ENCODE results near the gene RNASE8.

Gene RNASE8

GRCh38 chr14:21053184-21054122 lies 4.2 kb upstream of the RNASE8 start:
- DNase-seq (ENCODE audit: low spot score) = no peak

DNA sequence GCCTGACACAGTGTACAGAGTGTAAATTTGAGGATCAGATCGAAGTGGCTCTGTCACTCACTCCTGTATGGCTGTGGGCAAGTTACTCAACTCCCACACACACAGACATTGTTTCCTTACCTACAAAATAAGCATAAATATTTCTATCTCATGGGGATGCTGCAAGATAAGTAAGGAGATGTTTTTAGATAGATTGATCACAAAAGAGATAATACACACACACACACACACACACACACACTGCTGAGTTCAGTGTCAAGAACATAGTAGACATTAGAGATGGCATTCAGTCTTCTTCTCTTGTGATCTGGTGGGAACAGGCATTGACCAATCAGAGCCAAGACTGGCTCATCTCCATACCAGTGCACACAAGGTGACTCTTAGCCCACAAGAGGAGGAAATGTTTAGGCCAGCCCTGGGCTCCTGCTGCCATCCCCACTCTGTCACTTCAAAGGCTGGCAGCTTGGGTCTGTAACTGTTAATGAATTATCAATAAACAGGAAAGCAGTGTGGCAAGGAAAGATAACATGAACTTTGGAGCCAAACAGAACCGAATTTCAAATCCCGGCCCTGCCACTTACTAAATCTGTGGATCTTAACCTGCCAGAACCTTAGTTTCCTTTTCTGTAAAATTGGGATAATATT lies 3.4 kb upstream of the RNASE8 start:
- DNase-seq (ENCODE audit: low spot score) = no peak

DNA sequence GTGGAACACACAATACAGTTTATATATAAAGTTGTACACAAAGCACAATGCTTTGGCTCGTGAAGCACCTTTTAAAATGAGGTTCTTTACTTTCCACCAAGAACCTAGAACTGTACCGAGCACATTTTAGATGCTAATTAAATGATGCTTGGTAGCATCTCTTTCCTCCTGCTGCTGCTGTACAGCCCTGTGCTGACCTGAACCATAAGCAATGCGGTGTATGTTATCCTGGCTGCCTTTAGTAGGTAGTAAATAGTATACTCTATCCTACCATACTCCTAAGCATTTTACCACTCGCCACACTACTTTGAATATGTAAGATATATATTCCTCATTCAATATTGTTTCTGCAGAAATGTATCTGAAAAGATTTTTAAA lies 2.9 kb upstream of the RNASE8 start:
- no peak for DNase-seq (ENCODE audit: low spot score)

DNA sequence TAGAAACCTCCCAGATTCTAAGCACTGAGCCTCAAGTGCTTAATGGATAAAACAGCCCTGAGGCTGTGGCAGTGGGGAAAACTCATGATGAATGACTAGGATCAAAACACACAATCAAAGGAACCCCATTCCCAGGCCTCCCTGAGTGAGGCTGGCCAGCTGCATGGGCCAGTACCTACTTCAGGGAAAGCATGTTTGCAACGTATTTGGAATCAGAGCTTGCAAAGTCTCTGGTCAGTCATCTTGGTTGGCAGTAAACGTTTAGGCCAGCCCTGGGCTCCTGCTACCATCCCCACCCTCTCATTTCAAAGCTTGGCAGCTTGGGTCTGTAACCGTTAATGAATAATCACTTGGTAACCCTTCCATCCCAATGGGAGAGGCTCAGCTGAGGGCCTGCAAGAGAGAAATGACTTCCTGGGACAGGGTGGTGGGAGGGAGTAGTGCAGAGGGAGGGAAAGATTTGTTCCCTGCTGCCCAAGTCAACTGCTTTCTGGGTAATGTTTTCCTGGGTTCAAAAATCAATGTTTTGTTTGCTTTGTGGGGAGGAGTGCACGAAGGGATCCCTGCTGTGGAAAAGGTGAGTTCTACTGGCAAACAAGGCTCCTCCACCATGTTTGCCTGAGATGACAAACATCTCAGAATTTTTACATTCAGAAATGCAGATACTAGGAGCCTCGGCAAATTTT lies 2.0 kb upstream of the RNASE8 start:
- no peak for DNase-seq (ENCODE audit: low spot score)

DNA sequence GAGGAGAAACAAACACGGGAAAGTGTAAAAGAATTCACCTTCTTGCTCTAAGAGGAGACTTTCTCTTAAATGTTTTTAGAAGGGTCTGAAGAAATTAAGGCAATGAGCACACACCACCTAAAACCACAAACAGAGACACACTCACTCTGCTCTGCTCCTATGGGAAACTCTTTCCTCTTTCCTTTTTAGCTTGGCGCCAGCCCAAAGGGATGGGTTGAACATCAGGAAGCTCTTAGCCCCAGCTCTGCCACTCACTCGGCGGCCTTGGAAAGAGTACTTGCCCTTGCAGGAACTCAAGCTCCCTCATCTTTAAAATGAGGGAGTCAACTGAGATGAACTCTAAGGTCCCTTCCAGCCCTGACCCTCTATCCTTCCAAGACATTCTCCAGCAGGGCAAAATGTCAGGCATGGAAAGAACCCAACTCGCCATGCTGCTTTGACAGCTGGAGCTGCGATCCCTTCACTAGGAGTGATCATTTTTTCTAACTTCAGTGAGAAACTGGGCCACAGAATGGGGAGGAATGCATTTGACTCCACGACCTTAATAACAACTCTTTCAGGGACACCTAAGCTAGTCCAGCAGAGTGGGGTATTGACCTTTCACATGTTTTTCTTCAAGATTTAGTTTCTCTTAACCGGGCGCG lies 980 bp upstream of the RNASE8 start:
- DNase-seq (ENCODE audit: low spot score) = no peak

- no peak for DNase-seq (ENCODE audit: low spot score)
Measured at GRCh38 chr14:21058903-21059302, 1.3 kb downstream of the RNASE8 start.

GRCh38 chr14:21059842-21060613 lies 2.4 kb downstream of the RNASE8 start:
- DNase-seq (ENCODE audit: low spot score) = no peak

DNA sequence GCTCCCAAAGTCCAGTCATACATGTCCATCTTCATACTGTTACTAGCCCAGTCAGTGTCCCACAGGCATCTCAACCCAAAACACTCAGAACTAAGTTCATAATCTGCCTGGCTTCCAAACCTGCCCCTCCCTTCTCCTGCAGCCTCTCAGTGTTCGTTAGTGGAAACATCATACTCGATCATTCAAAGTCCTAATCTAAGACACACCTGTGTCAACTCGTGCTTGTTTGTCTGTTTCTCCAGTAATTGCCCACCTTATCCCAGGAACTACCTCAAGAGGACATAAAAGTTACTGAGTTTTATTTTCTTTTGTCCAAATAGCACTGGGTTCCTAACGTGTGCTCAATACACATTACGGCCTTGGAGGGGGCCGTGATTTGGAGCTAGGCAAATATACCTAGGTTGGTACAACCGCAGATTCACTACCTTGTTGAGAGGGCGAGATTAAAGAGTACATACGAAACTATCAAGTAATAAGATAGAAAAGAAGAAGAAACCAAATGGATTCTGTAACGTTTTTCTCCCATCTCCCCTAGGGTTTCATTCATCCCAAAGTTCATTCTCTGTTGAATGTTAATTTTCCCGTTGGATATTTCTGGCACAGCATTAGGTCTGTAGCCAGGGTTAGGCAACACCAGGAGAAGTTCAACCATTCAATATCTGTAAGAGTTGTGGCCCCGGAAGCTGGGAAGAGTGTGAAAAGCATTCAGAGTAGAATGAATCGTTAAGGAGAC lies 3.2 kb downstream of the RNASE8 start:
- DNase-seq (ENCODE audit: low spot score) = no peak

DNA sequence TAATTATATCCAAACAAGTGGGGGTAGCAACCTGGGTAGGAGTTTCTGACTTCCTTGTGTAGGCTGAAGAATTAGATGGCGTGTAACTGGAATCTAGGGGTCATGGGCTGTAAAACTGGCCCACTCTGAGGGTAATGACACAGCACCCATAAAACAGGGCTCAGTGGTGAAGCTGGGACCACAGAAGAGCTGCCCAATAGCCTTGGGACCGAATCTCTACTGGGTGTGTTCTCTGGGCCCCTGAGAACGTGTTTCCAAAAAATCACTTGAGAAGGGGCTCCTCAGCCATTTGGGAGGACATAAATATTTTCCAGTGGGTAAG lies 3.7 kb downstream of the RNASE8 start:
- no peak for DNase-seq (ENCODE audit: low spot score)

GRCh38 chr14:21063479-21063878 lies 5.9 kb downstream of the RNASE8 start:
- no peak for DNase-seq (ENCODE audit: low spot score)

DNA sequence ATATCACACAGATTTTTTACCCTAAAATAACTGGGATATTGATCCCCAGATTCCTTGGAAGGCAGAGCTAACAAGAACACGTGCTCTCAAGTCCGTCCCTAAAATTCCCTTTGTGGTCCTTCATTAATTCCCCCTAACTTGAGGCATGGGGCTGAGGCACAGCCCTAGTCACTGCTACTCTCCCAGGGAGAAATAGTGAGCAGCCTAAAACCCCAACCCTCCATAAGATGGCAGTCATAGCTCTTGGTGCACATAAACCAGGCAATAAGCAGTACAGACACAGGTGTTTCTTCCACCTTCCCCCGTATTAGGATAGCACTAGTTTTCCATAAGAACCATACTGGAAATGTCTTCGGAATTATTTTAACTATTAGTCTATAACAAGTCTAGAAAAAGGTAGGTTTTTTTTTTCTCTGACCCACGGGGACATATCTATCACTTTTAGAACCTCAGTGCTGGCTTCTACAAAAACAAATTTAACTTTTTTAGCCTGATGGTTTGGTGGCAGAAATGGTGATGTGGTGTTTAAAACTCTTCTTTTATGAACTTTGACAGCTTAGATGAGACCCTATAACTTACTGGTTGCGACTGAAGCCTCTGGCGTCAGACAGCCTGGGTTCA lies 9.4 kb downstream of the RNASE8 start:
- DNase-seq (ENCODE audit: low spot score) = no peak

DNA sequence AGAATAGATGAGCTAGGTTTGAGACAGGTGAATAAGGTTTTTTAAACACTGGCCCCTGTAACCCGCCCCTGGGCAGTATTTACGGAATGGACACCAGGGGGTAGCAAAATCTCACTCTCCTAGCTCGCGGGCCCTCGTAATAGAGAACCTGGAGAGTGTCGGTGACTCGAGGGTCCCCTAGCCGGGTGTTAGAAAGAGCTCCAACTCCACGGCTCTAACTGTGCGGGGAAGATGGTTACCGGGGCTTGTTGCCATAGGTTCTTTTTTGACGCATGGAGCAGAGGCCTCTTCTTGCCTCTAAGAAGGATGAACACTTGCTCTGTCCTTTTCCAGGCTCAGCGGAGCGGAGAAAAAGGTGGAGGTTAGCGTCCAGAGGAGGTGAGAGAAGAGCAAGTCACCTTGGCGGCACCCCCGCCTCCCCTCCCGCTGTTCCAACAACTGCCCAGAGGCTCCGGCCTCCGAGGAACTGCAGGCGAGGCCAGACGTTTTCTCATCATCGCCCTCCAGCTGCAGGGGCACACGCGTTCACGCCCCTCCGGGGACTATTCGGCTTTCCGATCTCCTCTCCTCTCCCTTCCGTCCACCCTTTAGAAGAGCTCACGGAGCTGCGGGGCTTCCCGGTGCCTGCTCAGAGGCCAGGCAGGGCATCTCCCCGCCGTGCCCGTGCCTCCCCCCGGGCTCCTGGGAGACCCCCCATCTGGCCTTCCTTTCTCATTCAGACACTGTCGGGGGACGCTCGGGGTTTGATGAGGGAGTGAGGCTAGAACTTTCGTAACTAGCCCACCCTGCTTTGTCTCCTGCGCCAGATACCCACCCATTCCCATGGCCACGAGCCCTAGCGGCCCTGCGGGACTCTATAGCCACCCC lies 11.1 kb downstream of the RNASE8 start:
- peak; percentile 28 for DNase-seq (ENCODE audit: low spot score)

DNA sequence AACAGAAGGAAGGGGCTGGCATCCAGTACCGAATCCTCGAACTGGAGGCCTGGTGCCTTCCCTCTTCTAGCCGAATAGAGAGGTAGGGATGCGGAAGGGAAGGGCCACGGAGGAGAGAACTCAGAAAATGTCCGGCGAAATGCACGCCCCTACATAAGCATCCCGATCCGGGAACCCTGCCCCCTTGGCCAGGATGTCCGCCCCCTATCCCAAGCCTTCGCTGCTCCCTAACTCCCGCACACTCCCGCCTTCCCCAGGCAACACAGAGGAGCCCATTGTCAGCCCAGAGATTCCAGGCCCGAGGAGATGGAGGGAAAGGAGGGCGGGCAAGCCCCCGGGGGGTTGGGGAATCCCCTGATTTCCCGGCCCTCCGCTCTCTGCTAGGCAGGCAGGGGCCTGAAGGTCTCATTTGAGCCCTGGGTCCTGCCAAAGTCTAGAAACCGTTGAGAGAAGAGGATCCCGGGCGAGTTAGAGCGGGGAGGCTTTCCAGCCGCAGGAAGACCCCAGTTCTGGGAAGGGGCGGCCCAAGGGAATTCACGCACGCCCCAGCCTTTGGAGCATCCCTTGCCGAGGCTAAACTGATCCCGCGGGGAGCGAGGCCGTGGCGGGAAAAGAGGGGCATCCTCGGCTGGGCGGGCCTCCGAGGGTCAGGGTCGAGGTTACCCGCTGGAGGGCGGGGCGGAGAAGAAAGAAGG lies 11.9 kb downstream of the RNASE8 start:
- DNase-seq (ENCODE audit: low spot score) = no peak

GRCh38 chr14:21070083-21070609 lies 12.5 kb downstream of the RNASE8 start, which contains the start of gene ARHGEF40:
Gene ARHGEF40, plus strand, starts transcription at chr14:21070304. Its CDS starts 93 bp downstream, at chr14:21070397.
- DNase-seq (ENCODE audit: low spot score) = no peak

DNA sequence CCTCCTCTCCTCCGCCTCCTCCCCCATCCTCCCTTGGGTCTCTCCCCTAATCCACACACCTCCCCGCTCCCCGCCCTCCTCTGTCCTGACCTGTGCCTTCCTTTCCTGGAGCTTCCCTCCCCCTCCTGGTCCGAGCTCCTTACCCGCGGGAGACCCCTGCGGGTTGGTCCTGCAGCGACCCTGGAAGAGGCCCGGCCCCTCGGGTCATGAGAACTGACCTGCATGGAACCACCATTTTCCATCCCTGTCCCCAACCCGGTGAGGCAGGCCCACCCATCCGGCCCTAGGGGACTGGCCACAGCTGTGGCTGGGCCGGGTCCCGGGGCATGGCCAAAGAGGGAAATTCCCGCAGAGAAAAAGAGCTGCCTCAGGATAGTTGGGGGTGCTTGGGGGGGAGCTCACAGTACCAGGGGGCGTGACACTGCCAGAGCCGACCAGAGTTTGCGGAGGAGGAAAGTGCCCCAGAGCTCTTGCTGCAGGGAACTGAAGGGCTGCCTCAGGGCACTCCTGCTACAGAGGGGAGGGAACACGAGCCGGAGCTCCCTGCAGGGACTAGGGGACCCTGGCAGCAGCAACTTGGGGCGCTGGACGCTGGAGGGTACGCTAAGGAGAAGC lies 13.1 kb downstream of the RNASE8 start:
- no peak for DNase-seq (ENCODE audit: low spot score)

- DNase-seq (ENCODE audit: low spot score) = no peak
Measured at GRCh38 chr14:21071225-21072030, 13.8 kb downstream of the RNASE8 start.

DNA sequence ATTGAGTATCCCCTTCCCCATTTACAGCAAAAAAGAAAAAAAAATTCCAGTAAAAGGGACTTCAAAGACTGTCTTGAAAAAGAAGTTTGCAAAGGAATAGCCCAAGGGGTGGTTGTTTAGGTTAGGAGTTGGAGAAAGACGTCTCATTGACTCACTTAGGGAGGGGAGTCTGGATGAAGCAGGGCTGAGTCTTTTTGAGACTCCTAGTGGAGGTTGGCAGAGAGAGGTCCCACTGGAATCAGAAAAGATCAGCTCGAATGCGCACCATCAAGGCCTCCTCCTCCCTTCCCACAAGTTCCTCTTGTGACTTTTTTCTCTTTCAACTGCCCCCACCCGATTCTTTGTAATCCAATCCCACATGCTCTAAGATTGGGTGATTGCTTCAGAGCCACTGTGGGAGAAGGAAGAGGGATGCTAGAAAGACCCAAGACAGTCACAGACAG lies 14.4 kb downstream of the RNASE8 start:
- DNase-seq (ENCODE audit: low spot score) = no peak

Data from hematopoietic multipotent progenitor cell treated with erythropoietin and hydrocortisone succinate and interleukin-3 and kit ligand, for 15 days (in vitro differentiated cells).